ENCODE results near the gene STX10. TPM values are rescaled to one million over a fixed set of nuclear protein-coding genes. Genes with fewer than 3 reads are reported as not detected.

The STX10 gene
- total RNA-seq, 1 experiment from 2014 or later, result 136 TPM

DNA sequence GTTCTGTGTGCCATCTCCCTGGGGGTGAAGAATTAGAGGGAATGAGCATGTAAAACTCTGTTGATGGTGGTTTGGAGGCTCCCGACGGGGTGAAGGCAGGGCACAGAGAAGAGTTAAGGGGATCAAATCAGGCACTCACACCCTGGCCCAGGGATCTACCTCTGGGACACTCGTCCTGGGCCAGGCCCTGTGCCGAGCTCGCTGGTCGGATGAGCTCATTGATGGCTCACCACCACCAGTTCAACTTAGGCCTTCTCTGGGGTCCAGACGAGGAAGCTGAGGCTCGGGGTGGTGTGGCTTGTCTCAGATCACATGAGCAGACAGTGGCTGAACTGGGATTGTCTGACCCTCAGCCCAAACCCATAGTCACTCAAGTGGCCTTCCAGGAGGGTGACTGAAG lies 30.5 kb downstream of the STX10 start:
- DNase-seq (ENCODE audit: low read depth), result no peak

DNA sequence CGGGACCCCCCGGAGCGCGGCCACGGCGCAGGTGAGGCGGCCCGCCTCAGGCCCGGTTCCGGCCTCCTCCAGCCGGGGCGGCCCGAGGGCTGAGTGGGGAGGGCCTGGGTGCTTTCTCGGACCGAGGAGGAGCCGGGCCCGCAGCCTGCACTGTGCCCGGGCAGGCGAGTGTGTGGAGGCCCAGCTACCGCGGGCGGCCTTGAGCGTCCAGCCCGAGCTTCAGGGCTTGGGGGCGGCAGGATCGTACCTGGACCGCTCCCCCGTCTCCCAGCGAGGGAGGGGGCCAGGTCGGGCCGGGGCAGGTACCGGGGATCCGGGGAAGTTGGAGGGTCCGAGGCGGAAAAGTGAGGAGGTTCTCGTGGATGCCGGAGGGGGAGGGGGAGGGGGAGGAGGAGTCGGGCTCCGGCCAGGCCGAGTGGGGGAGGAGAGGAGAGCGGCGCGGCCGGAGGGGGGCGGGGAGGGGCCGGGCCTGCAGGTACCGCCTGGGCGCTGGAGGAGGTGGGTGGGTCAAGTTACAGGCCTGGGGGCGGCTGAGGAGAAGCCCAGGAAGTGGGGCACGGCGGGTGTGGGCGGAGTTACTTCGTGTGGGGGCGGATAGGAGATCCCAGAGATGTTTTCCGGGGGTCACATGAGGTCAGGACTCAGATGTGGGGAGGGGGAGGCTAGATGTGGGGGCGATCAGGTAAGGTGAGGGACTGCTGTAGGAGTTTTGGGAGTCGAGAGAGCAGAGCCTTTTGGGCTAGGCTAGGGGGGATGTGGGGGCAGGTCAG lies 31.6 kb downstream of the STX10 start:
- peak; percentile 43 for DNase-seq (ENCODE audit: low read depth)

DNA sequence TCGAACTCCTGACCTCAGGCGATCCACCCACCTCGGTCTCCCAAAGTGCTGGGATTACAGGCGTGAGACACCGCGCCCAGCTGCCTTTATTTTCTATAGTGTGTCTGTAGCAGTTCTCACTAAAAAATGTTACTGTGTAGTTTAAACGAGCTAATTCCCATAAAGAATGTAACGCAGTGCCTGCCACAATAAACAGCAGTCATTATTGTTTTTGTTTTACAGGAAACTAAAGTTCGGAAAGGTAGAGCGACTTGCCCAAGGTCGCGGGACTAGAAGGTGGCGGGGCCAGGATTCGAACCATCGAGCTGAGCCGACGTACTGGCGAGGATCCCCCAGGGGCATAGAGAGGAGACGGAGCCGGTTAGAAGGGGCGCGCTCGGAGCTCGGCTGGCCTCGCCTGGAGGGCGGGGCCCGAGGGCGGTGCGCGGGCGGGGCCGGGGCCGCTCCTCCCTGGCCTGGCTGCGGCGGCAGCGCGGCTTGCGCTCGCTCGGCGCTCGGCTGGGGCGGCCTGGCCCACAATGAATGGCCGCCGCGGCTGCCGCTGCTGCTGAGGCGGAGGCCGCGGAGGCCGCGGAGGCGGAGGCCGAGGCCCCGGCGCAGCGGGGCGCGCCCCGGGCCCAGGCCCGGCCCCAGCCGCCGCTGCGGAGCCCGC lies 32.3 kb downstream of the STX10 start, which contains the start of gene NACC1:
TSS of gene NACC1 (plus strand) at position 493 of the 652 bp plus-strand sequence. CDS start 16,944 bp downstream, outside the sequence.
- DNase-seq (ENCODE audit: low read depth), result peak; percentile 89

DNA sequence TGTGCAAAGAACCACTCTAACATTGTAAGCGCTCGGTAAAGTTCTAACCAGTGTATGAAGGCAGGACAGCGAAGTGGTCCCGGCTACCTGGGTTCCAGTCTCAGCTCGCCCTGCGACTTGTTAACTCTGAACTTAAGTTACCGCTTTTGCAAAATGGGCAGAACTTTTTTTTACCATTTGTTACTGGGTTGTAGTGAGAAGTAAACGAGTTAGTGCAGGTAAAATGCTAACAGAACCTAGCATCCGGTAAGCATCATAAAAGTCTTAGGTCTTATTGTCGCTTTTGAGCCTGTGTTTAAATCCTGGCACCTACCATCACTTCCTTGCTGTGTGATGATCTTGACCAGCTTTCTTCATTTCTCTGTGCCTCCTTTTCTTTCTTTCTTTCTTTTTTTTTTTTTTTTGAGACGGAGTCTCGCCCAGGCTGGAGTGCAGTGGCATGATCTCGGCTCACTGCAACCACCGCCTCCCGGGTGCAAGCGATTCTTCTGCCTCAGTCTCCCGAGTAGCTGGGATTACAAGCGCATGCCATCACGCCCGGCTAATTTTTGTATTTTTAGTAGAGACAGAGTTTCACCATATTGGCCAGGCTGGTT lies 32.9 kb downstream of the STX10 start:
- DNase-seq (ENCODE audit: low read depth), result peak; percentile 26

DNA sequence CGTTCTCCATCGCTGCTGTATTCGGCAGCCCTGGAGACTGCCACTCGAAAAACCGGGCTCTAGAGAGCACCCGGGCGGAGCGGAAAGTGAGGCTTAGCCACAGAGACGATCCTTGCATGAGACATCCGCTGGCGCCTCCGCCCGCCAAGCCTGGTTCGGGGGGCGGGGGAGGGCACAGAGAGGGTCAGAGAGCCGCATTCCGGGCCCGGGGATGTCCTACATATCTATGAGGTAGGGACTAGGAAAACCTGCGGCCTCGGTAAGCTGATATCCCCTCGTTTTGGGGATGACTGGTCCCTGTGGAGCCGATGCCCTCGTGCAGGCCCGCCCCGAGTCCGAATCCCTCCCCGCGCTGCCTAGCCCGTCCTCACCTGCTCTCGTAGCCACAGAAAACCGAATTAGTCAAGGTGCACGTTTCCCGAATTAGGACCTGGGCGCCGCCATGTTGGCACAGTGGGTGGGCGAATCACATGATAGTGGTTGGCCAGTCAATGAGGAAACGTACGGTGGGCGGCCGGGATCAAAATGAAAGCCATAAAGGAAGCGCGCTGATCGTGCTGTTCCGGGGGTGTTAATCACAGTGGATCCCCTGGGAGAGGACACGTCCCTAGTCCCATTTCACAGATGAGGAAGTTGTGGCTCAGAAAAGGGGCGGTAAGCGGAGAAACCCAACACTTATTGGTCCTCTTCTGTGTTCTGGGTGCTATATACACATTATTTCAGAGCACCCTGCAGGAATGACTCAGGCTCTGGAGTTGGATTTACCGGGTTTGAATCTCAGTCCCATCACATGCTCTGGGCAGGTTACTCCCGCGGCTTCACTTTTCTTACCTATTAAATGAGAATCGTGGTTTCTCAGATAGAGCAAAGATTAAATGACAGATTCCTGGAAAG lies 33.6 kb downstream of the STX10 start, which contains the start of gene TRMT1:
TSS of gene TRMT1 (minus strand) at position 459 of the 894 bp plus-strand sequence. CDS start at position 118, 341 bp downstream.
- peak; percentile 94 for DNase-seq (ENCODE audit: low read depth)

DNA sequence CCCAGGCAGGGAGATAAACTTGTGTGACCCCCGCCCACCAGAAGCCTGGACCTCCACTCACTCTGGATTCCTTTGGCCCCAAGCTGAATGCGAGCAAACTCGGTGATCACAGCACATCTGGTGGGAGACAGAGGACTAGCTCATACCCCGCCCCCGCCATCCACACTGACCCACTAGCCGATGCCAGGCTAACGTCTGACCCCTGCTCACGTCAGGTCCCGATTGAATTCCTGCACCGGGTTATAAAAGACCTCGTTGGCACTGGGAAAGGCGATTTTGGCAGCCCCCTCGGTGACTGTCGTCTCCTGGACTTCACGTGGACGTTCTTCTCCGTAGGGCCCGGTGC lies 34.3 kb downstream of the STX10 start:
- DNase-seq (ENCODE audit: low read depth), result no peak

DNA sequence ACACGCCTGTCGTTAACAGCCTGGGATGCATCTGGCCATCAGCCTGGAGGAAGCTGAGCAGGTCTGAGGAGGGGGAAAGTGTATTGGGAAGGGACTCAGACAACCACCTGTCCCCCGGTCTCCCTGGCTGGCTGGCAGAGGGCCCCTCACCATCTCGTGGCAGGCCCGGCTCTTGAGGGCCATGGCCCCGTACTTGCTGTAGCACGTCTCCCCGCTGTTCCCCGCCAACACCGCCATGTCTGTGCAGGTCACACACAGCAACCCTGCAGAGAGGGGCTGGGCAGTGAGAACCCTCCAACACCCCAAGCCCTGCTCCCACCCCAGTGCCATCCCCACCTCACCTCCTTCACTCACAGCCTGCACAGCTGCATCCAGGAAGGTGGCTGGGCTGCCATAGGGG lies 37.6 kb downstream of the STX10 start:
- no peak for DNase-seq (ENCODE audit: low read depth)

DNA sequence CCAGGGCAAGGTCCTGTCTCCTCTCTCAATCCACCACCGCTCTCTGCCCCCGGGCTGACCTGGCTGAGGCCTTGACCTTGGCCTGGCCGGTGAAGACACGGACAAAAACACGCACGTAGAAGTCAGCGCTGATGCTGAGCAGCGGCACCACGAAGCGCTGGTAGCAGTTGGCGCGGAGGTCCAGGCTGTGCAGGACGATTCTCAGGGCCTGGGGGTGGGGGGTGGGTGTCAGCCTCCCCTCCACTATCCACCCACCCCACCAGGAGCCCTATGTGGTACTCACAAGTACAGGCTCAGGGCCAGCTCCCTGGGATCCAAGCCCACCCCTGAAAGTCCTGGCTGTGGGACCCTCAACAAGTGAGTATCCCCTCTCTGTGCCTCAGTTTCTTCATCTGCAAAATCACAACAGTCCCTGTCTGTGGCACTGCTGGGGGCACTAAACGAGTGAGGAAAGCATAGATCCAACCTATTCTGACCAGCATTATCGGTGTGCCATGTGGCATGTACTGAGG lies 40.0 kb downstream of the STX10 start:
- no peak for DNase-seq (ENCODE audit: low read depth)

DNA sequence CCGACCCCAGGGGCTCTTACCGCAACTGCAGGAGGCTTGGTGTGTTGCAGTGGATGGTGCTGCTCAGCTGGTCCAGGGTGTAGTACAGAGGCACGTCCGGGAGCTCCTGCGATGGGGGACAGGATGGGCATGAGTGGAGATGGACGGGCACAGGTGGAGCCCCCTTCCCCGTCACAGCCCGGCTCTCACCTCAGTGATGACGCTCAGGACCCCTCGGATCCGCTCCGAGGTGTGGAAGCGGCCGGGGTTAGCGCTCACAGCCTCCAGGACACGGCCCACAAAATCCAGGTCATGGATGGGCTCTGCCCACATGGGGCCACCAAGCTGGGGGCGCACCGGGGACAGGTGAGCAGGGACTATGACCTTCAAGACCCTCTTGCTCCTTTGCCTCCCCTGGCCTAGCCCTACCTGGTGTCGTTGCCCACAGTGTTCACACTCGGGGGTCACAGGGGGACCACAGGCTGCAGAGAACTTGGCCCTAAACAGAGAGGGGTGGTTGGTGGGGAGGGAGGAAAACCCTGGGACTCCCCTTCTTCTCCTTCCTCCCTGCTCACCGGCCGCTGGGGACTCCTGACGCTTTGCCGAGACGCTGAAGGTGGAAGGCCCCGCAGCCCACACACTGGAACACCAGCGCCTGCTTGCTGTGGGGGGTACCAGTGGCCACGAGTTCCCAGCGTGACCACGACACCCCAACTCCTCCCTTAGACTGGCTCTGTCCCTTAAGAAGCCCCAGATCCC lies 40.6 kb downstream of the STX10 start:
- DNase-seq (ENCODE audit: low read depth), result no peak

DNA sequence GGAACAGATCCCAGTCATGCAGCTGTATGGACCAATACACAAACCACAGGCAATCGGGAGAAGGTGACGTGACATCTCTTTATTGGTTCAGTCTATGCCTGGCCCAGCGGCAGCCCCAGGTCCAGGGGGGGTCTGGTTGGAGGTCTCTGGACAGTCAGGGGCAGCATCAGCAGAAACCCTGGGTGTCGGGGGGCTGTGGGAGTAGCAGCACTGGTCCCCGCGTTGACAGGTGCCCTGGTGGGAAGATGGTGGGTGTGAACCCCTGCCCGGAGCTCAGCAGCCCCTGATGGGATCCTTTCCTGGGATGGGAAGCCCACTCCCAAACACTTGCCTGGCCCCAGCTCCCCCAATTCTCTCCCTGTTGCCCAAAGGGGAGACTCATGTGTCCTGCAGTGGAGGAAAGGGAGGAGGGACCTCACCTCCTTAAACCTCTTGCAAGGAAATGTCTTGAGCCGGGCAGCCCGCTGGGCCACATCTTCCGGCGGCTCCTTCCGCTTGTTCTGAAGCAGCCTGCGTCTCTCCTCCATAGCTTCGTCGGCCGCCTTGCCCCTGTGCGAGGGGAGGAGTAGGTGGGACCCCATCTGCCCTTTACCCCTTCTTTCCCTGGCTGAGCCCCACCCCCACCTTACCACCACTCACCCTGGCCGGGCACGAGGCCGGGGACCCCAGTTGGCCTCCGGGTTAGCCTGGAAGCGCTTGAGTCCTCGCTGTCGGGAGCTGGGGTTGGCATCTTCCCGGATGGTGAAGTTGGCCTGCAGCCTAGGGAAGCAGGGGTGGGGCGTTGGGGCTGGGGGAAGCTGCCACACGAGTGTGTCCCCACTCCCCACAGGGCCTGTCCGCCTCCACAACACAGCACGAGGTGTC lies 45.1 kb downstream of the STX10 start:
- no peak for DNase-seq (ENCODE audit: low read depth)

DNA sequence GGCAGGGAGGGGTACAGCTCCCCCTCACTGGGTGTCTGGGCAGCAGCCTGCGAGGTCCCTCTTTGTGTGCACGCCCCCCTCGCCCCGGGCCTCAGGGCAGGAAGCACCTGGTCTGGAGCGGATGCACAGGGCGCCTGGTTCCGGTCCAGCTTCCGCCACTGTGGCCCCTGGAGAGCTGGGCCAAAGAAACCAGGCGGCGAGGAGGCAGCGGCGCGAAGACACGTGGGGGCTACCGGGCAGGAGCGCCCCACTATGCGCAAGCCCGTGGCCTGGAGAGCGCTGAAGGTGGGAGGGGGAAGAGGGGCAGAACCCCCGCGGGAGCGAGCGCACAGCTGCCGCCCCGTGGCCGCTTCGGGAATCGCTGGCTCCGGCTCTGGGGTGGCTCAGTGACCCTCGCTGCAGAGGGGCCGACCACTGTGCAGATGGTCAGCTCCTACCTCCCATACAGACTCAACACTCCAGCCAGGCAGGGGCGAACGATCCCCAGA lies 45.8 kb downstream of the STX10 start:
- DNase-seq (ENCODE audit: low read depth), result no peak

DNA sequence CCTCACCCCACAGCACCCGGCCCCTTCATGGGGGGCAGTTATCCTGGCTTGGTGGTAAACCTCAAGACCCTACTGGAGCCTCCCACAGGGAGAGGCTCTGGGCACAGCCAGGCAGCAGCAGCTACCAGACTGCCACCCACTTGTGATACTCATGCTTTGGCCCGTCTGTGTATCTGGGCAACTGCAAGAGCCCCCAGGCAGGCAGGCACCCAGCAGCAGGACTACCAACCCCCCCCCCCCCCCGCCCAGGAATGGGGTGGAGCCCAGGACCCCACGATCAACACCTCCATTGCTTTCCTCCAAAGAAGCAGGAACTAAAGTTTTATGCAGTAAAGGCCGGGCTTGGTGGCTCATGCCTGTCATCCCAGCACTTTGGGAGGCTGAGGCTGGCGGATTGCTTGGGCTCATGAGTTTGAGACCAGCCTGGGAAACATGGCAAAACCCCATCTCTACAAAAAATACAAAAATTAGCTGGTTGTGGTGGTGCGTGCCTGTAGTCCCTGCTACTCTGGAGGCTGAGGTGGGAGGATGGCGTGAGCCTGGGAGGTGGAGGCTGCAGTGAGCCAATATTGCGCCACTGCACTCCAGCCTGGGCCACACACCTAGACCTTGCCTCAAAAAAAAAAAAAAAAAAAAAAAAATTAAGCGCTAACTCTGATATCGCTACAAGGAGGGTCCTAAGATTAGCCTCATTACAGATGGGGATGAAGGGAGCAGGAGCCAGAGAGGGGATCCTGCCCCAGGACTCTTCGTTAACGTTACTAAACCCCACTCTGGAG lies 46.4 kb downstream of the STX10 start:
- DNase-seq (ENCODE audit: low read depth), result no peak

DNA sequence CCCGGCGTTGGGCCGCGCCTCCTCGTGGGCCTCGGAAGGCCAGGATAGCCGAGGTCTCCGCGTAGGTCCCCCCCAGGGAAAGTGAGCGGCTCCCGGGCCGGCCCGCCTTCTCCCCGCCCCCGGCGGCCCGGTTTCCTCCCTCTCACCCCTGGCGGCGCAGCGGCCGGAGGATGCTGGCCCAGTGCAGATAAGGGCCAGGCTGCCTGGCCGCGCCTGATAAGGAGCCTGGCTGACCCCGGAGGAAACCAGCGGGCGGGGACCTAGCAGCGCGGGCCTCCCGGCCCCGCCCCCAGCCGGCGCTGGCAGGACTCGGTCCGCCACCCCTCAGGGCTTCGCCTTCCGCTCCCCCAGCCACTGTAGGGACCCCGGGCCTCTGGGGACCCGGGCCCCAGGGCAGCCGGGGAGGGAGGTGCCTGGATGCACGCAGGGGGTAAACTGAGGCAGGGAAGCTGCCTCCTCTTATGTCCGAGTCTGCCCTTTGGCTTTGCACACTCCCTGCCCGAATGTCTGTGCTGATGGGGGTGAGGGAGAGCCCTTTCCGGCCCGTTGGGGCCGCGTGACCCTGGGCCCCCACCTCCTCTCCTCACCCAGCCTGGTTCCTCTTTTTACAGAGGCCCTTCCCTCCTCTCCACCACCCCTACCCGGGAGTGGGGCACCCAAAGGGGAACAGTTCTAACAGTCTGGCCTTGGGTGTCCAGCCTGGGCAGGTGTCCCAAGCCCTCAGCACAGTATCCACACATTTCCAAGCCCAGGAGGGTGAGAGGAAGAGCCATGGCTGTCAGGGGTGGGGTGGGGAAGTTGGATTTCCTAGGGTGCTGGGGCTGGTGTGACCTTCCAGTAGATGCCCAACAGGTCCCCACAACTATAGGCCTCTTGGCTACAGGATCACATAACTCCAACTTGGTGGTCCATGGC lies 47.3 kb downstream of the STX10 start, which contains the start of gene LYL1:
TSS of gene LYL1 (minus strand) at position 193 of the 915 bp plus-strand sequence. CDS start 1,687 bp downstream, outside the sequence.
- peak; percentile 81 for DNase-seq (ENCODE audit: low read depth)

DNA sequence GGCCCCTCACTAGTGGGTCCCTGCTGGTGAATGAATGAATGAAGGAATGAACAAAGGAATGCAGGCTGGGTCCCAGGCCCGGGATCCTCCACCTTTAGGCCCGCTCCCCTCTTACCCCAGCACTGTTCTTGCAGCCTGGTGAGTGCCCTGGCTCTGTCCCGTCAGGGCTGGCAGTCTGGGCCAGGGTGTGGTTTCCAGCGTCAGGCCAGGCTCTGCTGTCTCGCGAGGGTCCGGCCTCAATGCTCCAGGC lies 47.8 kb downstream of the STX10 start:
- no peak for DNase-seq (ENCODE audit: low read depth)

DNA sequence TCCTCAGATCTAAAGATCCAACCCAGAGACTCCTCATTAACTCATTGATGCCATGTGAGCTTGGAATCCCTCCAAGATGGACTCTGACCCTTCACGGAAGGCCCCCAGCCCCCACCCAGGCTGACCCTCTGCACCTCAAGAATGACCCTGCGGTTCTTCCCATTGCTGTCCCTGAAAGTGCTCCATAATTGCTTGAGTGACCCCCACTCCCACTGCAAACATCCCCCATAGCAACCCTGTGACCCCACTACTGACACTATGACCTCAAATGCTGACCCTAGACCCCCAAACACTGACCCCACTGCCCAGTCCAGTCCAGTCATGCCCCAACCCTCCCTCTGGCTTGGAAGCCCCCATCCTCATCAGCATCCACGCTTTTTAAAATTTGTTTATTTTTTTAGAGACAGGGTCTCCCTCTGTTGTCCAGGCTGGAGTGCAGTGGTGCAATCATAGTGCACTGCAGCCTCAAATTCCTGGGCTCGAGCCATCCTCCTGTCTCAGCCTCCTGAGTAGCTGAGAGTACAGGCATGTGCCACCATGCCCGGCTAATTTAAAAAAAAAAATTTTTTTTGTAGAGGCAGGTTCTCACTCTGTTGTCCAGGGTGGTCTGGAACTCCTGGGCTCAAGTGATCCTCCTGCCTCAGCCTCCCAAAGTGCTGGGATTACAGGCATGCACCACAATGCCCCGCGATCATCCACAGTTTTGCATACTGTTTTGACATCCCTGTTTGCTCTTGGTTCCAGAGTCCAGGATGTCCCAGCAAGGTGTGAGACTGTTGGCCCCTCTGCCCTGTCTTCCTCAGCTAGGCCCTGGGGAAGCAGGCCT lies 48.4 kb downstream of the STX10 start:
- no peak for DNase-seq (ENCODE audit: low read depth)

DNA sequence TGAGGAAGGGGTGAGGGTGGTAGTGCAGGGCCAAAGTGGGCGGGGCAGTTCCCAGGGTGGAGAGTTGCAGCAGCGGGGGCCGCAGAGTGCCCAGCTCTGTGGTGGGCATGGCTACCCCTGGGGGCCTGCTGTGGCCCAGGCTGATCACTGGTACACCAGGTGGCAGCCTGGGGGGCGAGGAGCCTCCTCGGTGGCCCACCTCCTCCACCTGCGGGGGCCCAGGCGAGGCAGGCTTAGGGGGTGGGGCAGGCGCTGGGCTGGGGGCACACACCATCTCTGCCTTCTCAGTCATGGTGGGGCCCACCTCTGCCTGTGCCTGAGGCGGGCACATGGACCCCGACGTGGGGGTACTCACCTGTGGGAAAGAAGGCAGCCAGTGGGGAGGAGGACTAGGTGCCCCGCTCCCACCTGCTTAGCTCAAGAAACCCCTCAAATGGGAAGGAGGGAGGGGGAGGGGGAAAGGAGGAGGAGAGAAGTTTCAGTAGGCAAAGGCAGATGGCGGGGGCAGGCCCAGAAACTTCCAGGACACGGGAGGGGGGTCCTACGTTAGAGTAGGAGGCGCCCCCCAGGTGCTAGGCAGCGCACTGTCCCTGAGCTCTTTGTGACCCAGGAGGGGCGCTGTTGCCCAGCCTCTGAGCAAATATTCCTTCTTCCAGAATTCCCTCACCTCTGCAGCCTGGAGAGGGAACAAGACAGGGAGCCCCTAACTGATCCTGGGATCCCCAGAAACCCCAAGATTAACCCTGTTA lies 49.2 kb downstream of the STX10 start:
- DNase-seq (ENCODE audit: low read depth), result no peak

Data from RPMI7951 (cell line).